Neuron (in vitro differentiated cells): ENCODE data around the gene PCSK1N.

Source experiments
- H2AFZ ChIP-seq: one replicate; pipeline ENCODE4 v1.6.1; 2013; ENCODE audit warnings: low read depth, mild to moderate bottlenecking, inconsistent platforms, low read length, moderate library complexity
- H3K27me3 ChIP-seq: one replicate; pipeline ENCODE4 v1.6.1; 2013; ENCODE audit warnings: low read length; ENCODE audit not compliant: insufficient read depth
- H3K36me3 ChIP-seq: one replicate; pipeline ENCODE4 v1.6.1; 2013; ENCODE audit warnings: low read length; ENCODE audit not compliant: insufficient read depth
- H3K4me1 ChIP-seq: one replicate; pipeline ENCODE4 v1.6.1; 2013; ENCODE audit warnings: low read length; ENCODE audit not compliant: insufficient read depth
- H3K4me3 ChIP-seq: 2 replicates; pipeline ENCODE4 v1.5.1; 2013; ENCODE audit warnings: mild to moderate bottlenecking, low read length, moderate library complexity
- H3K9me3 ChIP-seq: one replicate; pipeline ENCODE4 v1.6.1; 2013; ENCODE audit warnings: low read length

PCSK1N gene

DNA sequence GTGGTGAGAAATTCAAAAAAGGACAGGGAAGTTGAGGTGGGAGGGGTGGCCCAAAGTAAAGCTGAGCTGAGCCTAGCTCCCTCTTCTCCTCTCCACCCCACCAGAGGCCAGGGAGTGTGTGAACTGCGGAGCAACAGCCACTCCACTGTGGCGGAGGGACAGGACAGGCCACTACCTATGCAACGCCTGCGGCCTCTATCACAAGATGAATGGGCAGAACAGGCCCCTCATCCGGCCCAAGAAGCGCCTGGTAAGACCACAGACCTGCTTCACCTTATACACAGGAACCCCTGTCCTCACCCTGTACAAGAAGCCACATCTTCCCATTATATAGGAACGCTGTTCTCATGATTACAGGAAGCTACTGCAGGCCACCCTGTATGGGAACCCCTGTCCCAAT is 43.2 kb downstream of the PCSK1N start:
- no peaks in the 10 kb centered on the region for H3K4me1 ChIP-seq
- no peak overlapping the region for H3K4me3 ChIP-seq
- peaks cover 2% of the 10 kb centered on the region for H3K27me3 ChIP-seq
- H3K9me3 ChIP-seq, result no peaks in the 10 kb centered on the region
- no peak overlapping the region for H2AFZ ChIP-seq
- no peaks in the 10 kb centered on the region for H3K36me3 ChIP-seq

DNA sequence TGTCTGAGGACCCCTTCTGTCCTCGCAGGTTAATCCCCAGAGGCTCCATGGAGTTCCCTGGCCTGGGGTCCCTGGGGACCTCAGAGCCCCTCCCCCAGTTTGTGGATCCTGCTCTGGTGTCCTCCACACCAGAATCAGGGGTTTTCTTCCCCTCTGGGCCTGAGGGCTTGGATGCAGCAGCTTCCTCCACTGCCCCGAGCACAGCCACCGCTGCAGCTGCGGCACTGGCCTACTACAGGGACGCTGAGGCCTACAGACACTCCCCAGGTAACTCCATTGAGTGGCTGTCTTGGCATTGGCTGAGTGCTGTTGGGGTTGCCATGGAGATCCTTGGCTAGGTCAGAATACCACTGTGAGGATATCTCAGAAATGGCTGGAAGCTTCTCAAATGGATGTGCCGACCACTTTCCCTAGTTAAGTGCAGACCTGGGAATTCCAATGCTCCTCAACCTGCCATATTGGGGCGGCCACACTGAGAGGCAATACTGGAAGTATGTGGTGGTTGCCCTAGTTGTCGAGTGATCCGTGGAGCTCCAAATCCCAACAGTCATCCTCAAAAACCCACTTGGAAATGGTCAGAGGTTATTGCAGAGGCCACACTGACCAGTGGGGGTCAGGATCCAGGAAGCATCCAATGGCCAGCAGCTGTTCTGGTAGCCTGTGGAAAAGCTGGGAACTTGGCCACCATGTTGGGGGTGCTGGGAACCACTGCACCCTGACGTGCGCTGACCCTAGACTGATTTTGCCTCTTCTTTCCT is 44.2 kb downstream of the PCSK1N start:
- peaks cover 2% of the 10 kb centered on the region for H3K27me3 ChIP-seq
- no peak overlapping the region for H2AFZ ChIP-seq
- no peaks in the 10 kb centered on the region for H3K9me3 ChIP-seq

DNA sequence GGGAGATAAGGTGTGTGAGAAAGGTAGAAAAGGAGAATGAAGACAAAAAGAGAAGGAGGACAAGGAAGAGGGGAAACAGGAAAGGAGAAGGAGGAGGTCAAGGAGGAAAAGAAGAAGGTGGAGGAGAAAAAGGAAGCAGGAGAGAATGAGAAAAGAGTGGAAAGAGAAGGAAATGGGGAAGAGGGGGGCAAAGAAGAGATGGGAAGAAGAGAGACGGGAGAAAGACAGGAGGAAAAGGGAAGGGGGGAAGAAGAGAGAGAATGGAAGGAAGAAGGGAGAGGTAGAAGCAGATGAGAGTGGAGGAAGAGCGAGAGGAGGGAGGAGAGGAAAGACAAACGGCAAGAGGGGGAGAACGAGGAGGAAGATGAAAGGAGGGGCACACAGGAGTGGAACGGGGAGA is 44.9 kb downstream of the PCSK1N start:
- Histone ChIP-seq H3K4me3 (no peak overlapping the region), H3K36me3 (no peaks in the 10 kb centered on the region), H3K9me3 (no peaks in the 10 kb centered on the region), H3K27me3 (peaks cover 2% of the 10 kb centered on the region), H2AFZ (no peak overlapping the region), H3K4me1 (no peaks in the 10 kb centered on the region)

More for the DNA sequence above, 44.2 kb downstream of the PCSK1N start:
- no peaks in the 10 kb centered on the region for H3K4me1 ChIP-seq
- no peaks in the 10 kb centered on the region for H3K36me3 ChIP-seq
- no peak overlapping the region for H3K4me3 ChIP-seq

DNA sequence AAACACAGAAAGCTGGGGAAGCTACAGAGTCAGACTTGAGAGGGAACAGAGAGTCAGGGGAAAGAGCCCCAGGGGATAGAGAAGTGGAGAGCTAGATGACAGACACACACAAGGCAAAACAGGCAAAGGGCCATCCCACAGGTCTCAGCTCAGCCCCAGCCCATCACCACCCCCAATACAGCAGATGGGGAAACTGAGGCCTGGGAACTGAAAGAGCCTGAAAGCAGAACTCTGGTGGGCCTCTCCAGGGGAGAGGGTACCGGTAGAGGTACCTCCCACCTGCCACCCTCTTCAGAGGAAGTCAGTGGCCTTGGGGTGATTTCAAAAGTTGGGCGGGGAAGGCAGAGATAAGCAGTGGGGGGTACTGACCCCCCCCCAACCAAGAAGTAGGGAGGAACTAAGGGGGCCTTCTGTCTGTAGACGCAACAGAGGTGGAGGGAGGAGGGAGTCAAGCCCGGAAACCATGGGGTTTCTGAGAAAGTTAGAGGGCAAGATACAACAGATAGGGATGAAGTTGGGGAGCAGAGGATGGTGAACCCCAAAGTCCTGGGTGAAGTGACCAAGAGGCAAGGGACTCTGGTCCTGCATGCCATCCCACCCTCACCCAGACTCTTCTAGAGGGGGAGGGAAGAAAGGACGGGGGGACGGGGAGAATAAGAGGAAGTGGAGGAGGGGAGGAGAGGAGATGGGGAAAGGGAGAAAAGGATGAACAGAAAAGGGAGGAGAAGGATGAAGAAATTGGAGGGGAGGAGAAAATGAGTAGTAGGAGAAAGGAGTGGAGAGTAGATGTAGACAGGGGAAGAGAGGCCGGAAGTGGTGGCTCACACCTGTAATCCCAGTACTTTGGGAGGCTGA is 45.8 kb downstream of the PCSK1N start:
- Histone ChIP-seq H2AFZ (no peak overlapping the region), H3K36me3 (no peaks in the 10 kb centered on the region), H3K4me3 (no peak overlapping the region), H3K9me3 (no peaks in the 10 kb centered on the region), H3K27me3 (peaks cover 2% of the 10 kb centered on the region), H3K4me1 (no peaks in the 10 kb centered on the region)

DNA sequence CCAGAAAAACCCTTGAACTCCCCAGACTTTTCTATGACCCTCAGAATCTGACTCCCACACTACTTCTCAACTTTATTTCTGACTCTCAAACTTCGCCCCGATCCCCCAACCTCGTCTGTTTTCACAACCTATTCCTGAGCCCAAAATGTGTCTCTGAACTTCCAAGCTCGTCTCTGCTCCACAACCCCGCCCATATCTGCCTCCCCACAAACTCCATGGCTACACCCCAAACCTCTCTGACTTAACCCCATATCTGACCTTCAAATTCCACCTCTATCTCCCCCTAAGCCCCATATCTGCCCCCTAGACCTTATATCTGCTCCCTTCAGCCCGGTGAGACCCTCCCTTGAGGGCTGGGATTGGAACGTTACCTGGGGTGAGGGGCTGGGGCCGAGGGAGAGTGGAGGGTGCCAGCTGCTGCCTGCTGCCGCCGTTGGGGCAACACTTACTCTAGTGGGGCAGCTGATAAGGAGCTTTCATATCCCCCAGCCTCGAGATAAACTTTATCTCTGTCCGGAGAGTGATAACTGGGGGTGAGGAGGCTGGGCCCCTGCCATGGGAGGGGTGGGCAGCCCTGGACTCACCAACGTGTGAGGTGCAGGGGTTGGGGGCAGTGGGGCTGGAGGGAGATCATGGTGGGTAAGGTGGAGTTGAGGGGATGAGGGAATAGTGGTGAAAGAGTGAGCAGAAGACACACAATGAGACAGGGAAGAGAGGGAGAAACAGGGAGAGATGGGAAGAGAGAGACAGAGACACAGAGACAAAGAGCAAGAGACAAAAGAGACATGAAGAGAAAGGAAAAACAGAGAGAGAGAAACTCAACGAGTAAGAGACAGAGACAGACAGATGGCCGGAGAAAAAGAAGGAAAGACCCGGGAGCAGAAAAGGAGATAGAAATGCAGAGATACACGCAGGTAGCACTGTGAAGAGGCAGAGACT is 47.6 kb downstream of the PCSK1N start:
- H3K36me3 ChIP-seq, result no peaks in the 10 kb centered on the region
- no peaks in the 10 kb centered on the region for H3K4me1 ChIP-seq
- no peak overlapping the region for H2AFZ ChIP-seq
- H3K9me3 ChIP-seq, result no peaks in the 10 kb centered on the region
- no peak overlapping the region for H3K4me3 ChIP-seq
- peaks cover 2% of the 10 kb centered on the region for H3K27me3 ChIP-seq

DNA sequence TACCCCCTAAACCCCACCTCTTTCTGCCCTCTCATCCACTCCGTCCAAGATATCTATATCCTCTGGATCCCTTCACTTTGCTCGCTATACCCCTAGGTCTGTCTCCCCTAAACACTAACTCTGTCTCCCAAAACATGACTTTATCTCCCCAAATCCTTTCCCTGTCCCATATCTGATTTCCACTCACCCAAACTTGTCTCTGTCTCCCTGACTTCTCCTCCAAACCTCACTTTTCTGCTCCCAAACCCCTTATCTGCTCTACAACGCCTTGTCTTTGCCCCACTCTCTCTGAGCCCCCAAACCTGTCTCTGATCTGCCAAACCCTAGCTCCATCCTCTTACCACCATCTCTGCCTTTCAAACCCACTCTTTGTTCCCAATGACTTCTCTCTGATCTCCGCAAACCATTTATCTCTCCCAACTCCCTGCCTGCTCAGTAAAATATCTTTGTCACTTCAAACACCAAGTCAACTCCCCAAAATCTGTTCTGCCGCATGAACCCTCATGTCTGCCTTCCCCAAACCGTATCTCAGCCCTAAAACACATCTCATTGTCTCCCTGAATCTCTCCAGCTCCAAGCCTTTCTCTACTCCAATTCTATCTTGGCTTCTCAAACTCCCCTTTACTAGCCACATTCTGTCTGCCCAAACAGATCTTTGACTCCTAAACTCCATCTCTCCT is 48.4 kb downstream of the PCSK1N start:
- Histone ChIP-seq H3K36me3 (no peaks in the 10 kb centered on the region), H3K4me3 (no peak overlapping the region), H3K4me1 (no peaks in the 10 kb centered on the region), H2AFZ (no peak overlapping the region), H3K9me3 (no peaks in the 10 kb centered on the region), H3K27me3 (peaks cover 2% of the 10 kb centered on the region)

DNA sequence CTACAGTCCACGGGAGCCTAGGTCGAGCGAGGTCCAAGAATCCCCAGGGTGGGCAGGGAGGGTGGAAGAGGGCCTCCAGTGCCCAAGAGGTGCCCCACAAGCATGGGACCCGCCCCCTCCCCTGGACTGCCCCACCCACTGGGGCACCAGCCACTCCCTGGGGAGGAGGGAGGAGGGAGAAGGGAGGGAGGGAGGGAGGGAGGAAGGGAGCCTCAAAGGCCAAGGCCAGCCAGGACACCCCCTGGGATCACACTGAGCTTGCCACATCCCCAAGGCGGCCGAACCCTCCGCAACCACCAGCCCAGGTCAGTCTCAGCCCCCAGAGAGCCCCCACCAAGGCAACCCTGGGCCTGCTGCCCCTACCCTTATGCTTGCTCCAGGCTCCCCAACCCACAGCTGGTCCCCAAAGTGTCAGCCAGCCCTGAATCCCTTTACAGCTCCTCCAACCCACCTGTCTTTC is 49.0 kb downstream of the PCSK1N start, which contains the start of gene GATA1:
Gene GATA1, plus strand, starts transcription at position 250 of the 460 bp plus-strand sequence. CDS start 4,520 bp downstream, outside the sequence.
- Histone ChIP-seq H2AFZ (no peak within 1 kb of the TSS), H3K36me3 (no peaks in the 10 kb centered on the region), H3K4me1 (no peaks in the 10 kb centered on the region), H3K4me3 (no peak within 1 kb of the TSS), H3K27me3 (peaks cover 2% of the 10 kb centered on the region), H3K9me3 (no peaks in the 10 kb centered on the region)

DNA sequence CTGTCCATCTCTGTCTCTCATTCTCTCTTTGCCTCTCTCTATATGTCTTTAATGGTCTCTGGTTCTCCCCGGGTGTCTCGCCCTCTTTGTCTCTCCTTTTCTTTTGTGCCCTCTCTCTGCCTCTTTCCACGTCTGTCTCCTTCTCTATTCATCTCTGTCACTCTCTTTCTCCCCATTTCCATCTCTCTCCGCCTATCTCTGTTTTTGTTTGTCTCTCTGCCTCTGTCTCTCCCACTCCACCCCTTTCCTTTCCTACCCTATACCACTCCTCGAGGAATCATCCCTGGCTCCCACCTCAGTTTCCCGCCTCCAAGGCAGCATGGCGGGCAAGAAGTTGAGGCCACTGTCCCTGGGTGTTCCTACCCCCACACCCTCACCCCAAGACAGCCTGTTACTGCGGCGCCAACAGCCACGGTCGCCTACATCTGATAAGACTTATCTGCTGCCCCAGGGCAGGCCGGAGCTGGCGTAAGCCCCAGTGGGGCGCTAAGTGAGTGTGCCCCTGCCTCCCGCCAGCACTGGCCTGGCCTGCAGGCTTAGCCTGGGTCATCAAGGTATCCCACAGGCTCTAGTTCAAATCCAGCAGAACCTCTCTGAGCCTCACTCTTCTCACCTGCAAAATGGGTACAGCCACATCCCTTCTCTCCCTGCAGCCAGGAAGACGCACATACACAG is 49.7 kb downstream of the PCSK1N start:
- H3K36me3 ChIP-seq, result no peaks in the 10 kb centered on the region
- H3K27me3 ChIP-seq, result peaks cover 2% of the 10 kb centered on the region
- no peak overlapping the region for H2AFZ ChIP-seq
- H3K4me1 ChIP-seq, result no peaks in the 10 kb centered on the region
- H3K9me3 ChIP-seq, result no peaks in the 10 kb centered on the region
- no peak overlapping the region for H3K4me3 ChIP-seq

DNA sequence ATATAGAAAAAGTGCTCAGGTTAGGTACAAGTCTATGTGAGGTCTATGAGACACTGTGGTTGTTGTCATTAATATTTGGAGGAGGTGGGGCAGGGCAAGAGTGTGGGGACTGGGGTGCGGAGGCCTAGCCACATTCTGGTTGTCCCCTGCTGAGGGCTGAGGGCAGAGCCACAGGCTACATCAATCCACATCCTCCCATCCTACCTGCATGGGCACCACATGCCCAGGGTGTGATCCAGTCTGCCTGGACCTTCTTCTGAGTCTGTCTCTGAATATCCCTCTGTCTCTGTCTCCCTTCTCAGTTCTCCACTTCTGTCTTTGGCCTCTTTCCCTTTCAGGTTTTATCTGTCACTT is 50.2 kb downstream of the PCSK1N start:
- no peak overlapping the region for H2AFZ ChIP-seq
- H3K27me3 ChIP-seq, result peaks cover 2% of the 10 kb centered on the region
- no peak overlapping the region for H3K4me3 ChIP-seq
- no peaks in the 10 kb centered on the region for H3K4me1 ChIP-seq
- H3K9me3 ChIP-seq, result no peaks in the 10 kb centered on the region
- H3K36me3 ChIP-seq, result no peaks in the 10 kb centered on the region

DNA sequence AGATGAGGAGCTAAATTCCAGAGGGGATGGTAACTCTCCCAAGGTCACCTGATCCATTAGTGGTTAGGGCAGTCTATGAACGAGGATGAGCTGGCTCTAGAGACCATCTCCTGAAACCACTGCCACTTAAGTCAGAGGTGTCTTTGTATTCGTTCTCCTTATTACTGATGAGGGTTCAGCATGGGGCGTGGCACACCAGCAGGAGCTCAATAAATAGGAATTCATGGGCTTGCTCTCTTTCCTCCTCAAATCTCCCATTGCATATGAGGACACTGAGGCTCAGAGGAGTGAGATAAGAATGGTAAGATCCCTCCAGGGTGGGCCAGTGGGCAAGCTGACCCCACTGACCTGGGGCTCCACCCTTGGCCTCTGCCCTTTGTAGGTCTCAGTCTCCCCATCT is 50.7 kb downstream of the PCSK1N start:
- Histone ChIP-seq H2AFZ (no peak overlapping the region), H3K9me3 (no peaks in the 10 kb centered on the region), H3K27me3 (peaks cover 2% of the 10 kb centered on the region), H3K4me3 (no peak overlapping the region), H3K36me3 (no peaks in the 10 kb centered on the region), H3K4me1 (no peaks in the 10 kb centered on the region)

DNA sequence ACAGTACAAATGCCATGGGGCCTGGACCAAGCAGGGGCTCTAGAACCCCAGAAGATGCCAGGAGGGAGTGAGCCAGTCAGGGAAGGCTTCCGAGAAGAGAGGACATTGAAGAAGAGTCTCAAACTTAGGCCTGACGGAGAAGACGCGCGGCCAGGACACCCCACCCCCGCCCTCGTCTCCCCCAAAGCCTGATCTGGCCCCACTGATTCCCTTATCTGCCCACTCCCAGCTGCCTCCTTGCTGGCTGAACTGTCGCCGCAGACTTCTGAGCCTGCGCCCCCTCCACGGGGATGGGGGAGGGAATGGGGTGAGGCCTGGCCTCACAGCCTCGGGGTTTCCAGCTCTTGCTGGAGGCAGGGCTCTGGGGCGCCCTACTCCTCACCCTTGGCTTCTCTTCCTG is 52.6 kb downstream of the PCSK1N start:
- Histone ChIP-seq H3K36me3 (no peaks in the 10 kb centered on the region), H3K9me3 (no peaks in the 10 kb centered on the region), H2AFZ (no peak overlapping the region), H3K27me3 (peaks cover 2% of the 10 kb centered on the region), H3K4me3 (no peak overlapping the region), H3K4me1 (no peaks in the 10 kb centered on the region)

DNA sequence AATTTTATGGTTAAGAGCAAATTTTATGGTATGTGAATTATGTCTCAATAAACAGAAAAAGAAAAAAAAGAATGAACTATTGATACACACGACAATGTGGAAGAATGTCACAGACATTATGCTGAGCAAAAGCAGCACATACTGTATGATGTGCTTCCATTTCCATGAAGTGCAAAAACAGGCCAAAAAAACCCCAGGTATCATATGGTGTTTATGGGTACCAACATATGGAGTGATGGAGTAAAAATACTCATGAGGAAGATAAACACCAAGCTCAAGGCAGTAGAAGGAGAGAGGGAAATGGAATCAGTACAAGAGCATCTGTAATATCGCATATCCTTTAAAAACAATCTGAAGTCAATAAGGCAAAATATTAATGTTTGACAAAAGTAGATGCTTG is 53.2 kb downstream of the PCSK1N start:
- no peaks in the 10 kb centered on the region for H3K27me3 ChIP-seq
- no peaks in the 10 kb centered on the region for H3K36me3 ChIP-seq
- no peak overlapping the region for H2AFZ ChIP-seq
- H3K9me3 ChIP-seq, result no peaks in the 10 kb centered on the region
- H3K4me3 ChIP-seq, result no peak overlapping the region
- H3K4me1 ChIP-seq, result no peaks in the 10 kb centered on the region
